ENCODE data around the gene MRPL47. TPM values are rescaled to one million over a fixed set of nuclear protein-coding genes. Genes with fewer than 3 reads are reported as not detected.
A peak's percentile ranks its signal among the peaks of the same experiment; 100 is the strongest.

MRPL47 gene
- total RNA-seq, result 21.0 TPM
- long read RNA-seq, transcript MRPL47-203 (7 exons, 1,370 nt), result major isoform, 18 of 19 reads
- long read RNA-seq, partial matches to known transcripts, result 0 of 19 reads
- long read RNA-seq, other reads (novel, unspliced or antisense), result 1 of 19 reads

GRCh38 chr3:179604321-179605078 is at the start of gene MRPL47, which contains the start of gene NDUFB5:
MRPL47 (minus strand) TSS chr3:179604638; CDS start chr3:179604624, 14 bp downstream.
NDUFB5 (plus strand) TSS chr3:179604794; CDS start chr3:179604816, 22 bp downstream.
- H3K27ac ChIP-seq, result peak within 1 kb of the TSS; percentile 91
- H3K4me3 ChIP-seq, result peak within 1 kb of the TSS; percentile 73
- peak; percentile 95 for DNase-seq
- intact Hi-C loops (cut with DNase I), result no loop called here
- no peaks in the 10 kb centered on the region for H3K27me3 ChIP-seq (ENCODE audit: low read depth)
- peaks cover 32% of the 10 kb centered on the region for H3K36me3 ChIP-seq
- H3K4me1 ChIP-seq, result peaks cover 22% of the 10 kb centered on the region
- H3K9me3 ChIP-seq, result no peaks in the 10 kb centered on the region
- TF ChIP-seq, protein P1, sequence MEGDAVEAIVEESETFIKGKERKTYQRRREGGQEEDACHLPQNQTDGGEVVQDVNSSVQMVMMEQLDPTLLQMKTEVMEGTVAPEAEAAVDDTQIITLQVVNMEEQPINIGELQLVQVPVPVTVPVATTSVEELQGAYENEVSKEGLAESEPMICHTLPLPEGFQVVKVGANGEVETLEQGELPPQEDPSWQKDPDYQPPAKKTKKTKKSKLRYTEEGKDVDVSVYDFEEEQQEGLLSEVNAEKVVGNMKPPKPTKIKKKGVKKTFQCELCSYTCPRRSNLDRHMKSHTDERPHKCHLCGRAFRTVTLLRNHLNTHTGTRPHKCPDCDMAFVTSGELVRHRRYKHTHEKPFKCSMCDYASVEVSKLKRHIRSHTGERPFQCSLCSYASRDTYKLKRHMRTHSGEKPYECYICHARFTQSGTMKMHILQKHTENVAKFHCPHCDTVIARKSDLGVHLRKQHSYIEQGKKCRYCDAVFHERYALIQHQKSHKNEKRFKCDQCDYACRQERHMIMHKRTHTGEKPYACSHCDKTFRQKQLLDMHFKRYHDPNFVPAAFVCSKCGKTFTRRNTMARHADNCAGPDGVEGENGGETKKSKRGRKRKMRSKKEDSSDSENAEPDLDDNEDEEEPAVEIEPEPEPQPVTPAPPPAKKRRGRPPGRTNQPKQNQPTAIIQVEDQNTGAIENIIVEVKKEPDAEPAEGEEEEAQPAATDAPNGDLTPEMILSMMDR (IDR thresholded peaks at IDR 0.05), result no peak
- ATAC-seq, result peak; percentile 100

- H3K27me3 ChIP-seq (ENCODE audit: low read depth), result no peaks in the 10 kb centered on the region
- intact Hi-C loops (cut with DNase I), result no loop called here
- ATAC-seq, result peak; percentile 86 to 90
- no peaks in the 10 kb centered on the region for H3K9me3 ChIP-seq
- peak overlapping the region; percentile 83 for H3K4me3 ChIP-seq
- H3K27ac ChIP-seq, result peak overlapping the region; percentile 92
- H3K36me3 ChIP-seq, result no peaks in the 10 kb centered on the region
- peaks cover 19% of the 10 kb centered on the region for H3K4me1 ChIP-seq
- DNase-seq, result peak; percentile 84
- TF ChIP-seq, protein P1 (IDR thresholded peaks at IDR 0.05), result no peak
Observed at GRCh38 chr3:179653096-179653797, 48.8 kb upstream of the MRPL47 start.

GRCh38 chr3:179652447-179653095 is 48.1 kb upstream of the MRPL47 start, which contains the start of gene USP13:
USP13 (plus strand) TSS chr3:179653040; CDS start chr3:179653226, 186 bp downstream.
- intact Hi-C loops (cut with DNase I), result no loop called here
- Histone ChIP-seq H3K27ac (peak within 1 kb of the TSS; percentile 92), H3K4me3 (peak within 1 kb of the TSS; percentile 83), H3K9me3 (no peaks in the 10 kb centered on the region), H3K36me3 (no peaks in the 10 kb centered on the region), H3K27me3 (ENCODE audit: low read depth) (no peaks in the 10 kb centered on the region), H3K4me1 (peaks cover 19% of the 10 kb centered on the region)
- TF ChIP-seq, protein P1 (IDR thresholded peaks at IDR 0.05), result no peak
- peak; percentile 75 to 83 for ATAC-seq
- peak; percentile 75 for DNase-seq

GRCh38 chr3:179651687-179652446 is 47.4 kb upstream of the MRPL47 start:
- Histone ChIP-seq H3K36me3 (no peaks in the 10 kb centered on the region), H3K27me3 (ENCODE audit: low read depth) (no peaks in the 10 kb centered on the region), H3K27ac (peak overlapping the region; percentile 92), H3K4me3 (peak overlapping the region; percentile 83), H3K9me3 (no peaks in the 10 kb centered on the region), H3K4me1 (peaks cover 19% of the 10 kb centered on the region)
- TF ChIP-seq, protein P1 (IDR thresholded peaks at IDR 0.05), result no peak
- no peak for ATAC-seq
- no peak for DNase-seq
- intact Hi-C loops (cut with DNase I), result no loop called here

Measured in lower lobe of right lung (tissue), 2 donors.